GM23248 (cell line): ENCODE results near the gene PPP4R1. TPM values are rescaled to one million over a fixed set of nuclear protein-coding genes. Genes with fewer than 3 reads are reported as not detected.

Experiments used
- DNase-seq: peaks from one replicate; pipeline ENCODE4 v3.0.0-alpha.2; 2015
- H2AFZ ChIP-seq: fragments of 200-600 bp; sonication (generic); 2 replicates; pipeline ENCODE4 v1.6.1; 2016; ENCODE audit warnings: antibody characterized with exemption
- H3F3A ChIP-seq: fragments of 200-600 bp; sonication (generic); 2 replicates; pipeline ENCODE4 v1.6.1; 2016; ENCODE audit warnings: mild to moderate bottlenecking, antibody characterized with exemption, mixed run types; ENCODE audit not compliant: insufficient read depth
- H3K27ac ChIP-seq: fragments of 200-600 bp; sonication (generic); 2 replicates; pipeline ENCODE4 v1.5.1; 2016; ENCODE audit warnings: mild to moderate bottlenecking
- H3K27me3 ChIP-seq: fragments of 200-600 bp; sonication (generic); replicated peaks from 2 replicates; pipeline ENCODE4 v1.6.1; 2016; ENCODE audit warnings: mild to moderate bottlenecking; ENCODE audit not compliant: insufficient read depth
- H3K36me3 ChIP-seq: fragments of 200-600 bp; sonication (generic); 2 replicates; pipeline ENCODE4 v1.6.1; 2016; ENCODE audit warnings: low read depth, mild to moderate bottlenecking
- H3K4me1 ChIP-seq: fragments of 200-600 bp; sonication (generic); 2 replicates; pipeline ENCODE4 v1.6.1; 2016; ENCODE audit warnings: mild to moderate bottlenecking; ENCODE audit not compliant: insufficient read depth
- H3K4me2 ChIP-seq: fragments of 200-600 bp; sonication (generic); one replicate; pipeline ENCODE4 v1.6.1; 2016; ENCODE audit warnings: mild to moderate bottlenecking; ENCODE audit not compliant: unreplicated experiment
- H3K4me3 ChIP-seq: fragments of 200-600 bp; sonication (generic); 2 replicates; pipeline ENCODE4 v1.5.1; 2016; ENCODE audit warnings: mild to moderate bottlenecking
- H3K79me2 ChIP-seq: fragments of 200-600 bp; sonication (generic); 2 replicates; pipeline ENCODE4 v1.6.1; 2016; ENCODE audit warnings: mild to moderate bottlenecking; ENCODE audit not compliant: insufficient read depth
- H3K9ac ChIP-seq: fragments of 200-600 bp; sonication (generic); 2 replicates; pipeline ENCODE4 v1.6.1; 2016; ENCODE audit warnings: mild to moderate bottlenecking
- H3K9me2 ChIP-seq: fragments of 200-600 bp; sonication (generic); 2 replicates; pipeline ENCODE4 v1.6.1; 2016; ENCODE audit warnings: mixed run types, mild to moderate bottlenecking, moderate library complexity; ENCODE audit not compliant: insufficient read depth
- H3K9me3 ChIP-seq: fragments of 200-600 bp; sonication (generic); one replicate; pipeline ENCODE4 v1.6.1; 2017; ENCODE audit warnings: low read depth
- H4K20me1 ChIP-seq: fragments of 200-600 bp; sonication (generic); 2 replicates; pipeline ENCODE4 v1.6.0; 2016; ENCODE audit not compliant: insufficient read depth
- EZH2 ChIP-seq: fragments of 200-600 bp; sonication (generic); IDR thresholded peaks from 2 replicates; pipeline ENCODE4 v1.6.1; 2018; ENCODE audit warnings: antibody characterized with exemption, mild to moderate bottlenecking; ENCODE audit not compliant: insufficient read depth, poor library complexity, severe bottlenecking
- EZH2phosphoT487 ChIP-seq: fragments of 200-600 bp; sonication (generic); IDR thresholded peaks from 2 replicates; pipeline ENCODE4 v1.6.1; 2018; ENCODE audit warnings: antibody characterized with exemption, moderate library complexity, mild to moderate bottlenecking, low read depth; ENCODE audit not compliant: insufficient read depth
- WGBS, 2 experiments: methylation state at CpG; one replicate each; pipeline ENCODE4 v1.1.6; 2015 to 2017; ENCODE audit warnings: low lambda C conversion rate in 2 of 2, low coverage in 1 of 2; ENCODE audit errors: missing lambda C conversion rate in 2 of 2; 5-methylcytosine and 5-hydroxymethylcytosine counted together
- in situ Hi-C: fragments of 300-500 bp; cut with MboI; formaldehyde crosslinking; loops from 2 replicates; pipeline ENCODE4 v1.15.0; 2020
- polyA plus RNA-seq: library from polyadenylated mRNA; unstranded; fragments of >200 nt; fragmentation: Nextera tagmentation; extraction: Ambion mirVana; gene quantifications from 2 replicates; pipeline ENCODE4 v1.2.1, GENCODE V29; 2016
- total RNA-seq: library from RNA; depleted of rRNA; stranded (reverse); fragments of >200 nt; shearing (Covaris generic); gene quantifications from 2 replicates; pipeline ENCODE4 v1.2.3, GENCODE V29; 2014

Gene PPP4R1
- total and polyA plus RNA-seq, 2 experiments from 2014 or later = 33.0 to 97.9 TPM

- no peak for DNase-seq
- H3K27ac ChIP-seq = no peak overlapping the region
- H3K27me3 ChIP-seq = no peaks in the 10 kb centered on the region
Measured at GRCh38 chr18:9571546-9571945, 42.8 kb downstream of the PPP4R1 start.

GRCh38 chr18:9570255-9570654 lies 44.1 kb downstream of the PPP4R1 start:
- H3K4me3 ChIP-seq = no peak overlapping the region
- H3K4me2 ChIP-seq = no peak overlapping the region
- H3K9me3 ChIP-seq = no peaks in the 10 kb centered on the region
- no peaks in the 10 kb centered on the region for H3K9me2 ChIP-seq
- H3K27ac ChIP-seq = no peak overlapping the region
- peaks cover 50% of the 10 kb centered on the region for H3K79me2 ChIP-seq
- no peak overlapping the region for H3K9ac ChIP-seq
- WGBS, 2 experiments = 71 to 76% methylated on average over 3 of the region's 3 CpGs
- DNase-seq = no peak
- in situ Hi-C loops = no loop called here
- H3K27me3 ChIP-seq = no peaks in the 10 kb centered on the region
- peaks cover 11% of the 10 kb centered on the region; the same call in 1 of the 2 replicates for H3F3A ChIP-seq
- peaks cover 60% of the 10 kb centered on the region for H3K36me3 ChIP-seq
- no peak overlapping the region for H2AFZ ChIP-seq
- TF ChIP-seq EZH2 (no peak), EZH2phosphoT487 (no peak)
- H4K20me1 ChIP-seq = no peaks in the 10 kb centered on the region
- H3K4me1 ChIP-seq = no peaks in the 10 kb centered on the region

More at GRCh38 chr18:9571546-9571945, 42.8 kb downstream of the PPP4R1 start:
- Histone ChIP-seq H3K9me2 (no peaks in the 10 kb centered on the region), H3F3A (peaks cover 11% of the 10 kb centered on the region; the same call in 1 of the 2 replicates), H4K20me1 (no peaks in the 10 kb centered on the region), H3K36me3 (peaks cover 70% of the 10 kb centered on the region), H3K4me2 (no peak overlapping the region), H3K4me3 (no peak overlapping the region), H2AFZ (no peak overlapping the region), H3K4me1 (no peaks in the 10 kb centered on the region), H3K9me3 (no peaks in the 10 kb centered on the region), H3K9ac (no peak overlapping the region), H3K79me2 (peaks cover 54% of the 10 kb centered on the region)
- in situ Hi-C loops = no loop called here
- TF ChIP-seq EZH2phosphoT487 (no peak), EZH2 (no peak)
- 90 to 96% methylated on average over 3 of the region's 3 CpGs for WGBS, 2 experiments

GRCh38 chr18:9569178-9569577 lies 45.2 kb downstream of the PPP4R1 start:
- 97 to 99% methylated on average over 8 of the region's 8 CpGs for WGBS, 2 experiments
- no peak for DNase-seq
- H3K4me3 ChIP-seq = no peak overlapping the region
- in situ Hi-C loops = no loop called here
- H3K79me2 ChIP-seq = peaks cover 50% of the 10 kb centered on the region
- H3K9me3 ChIP-seq = no peaks in the 10 kb centered on the region
- no peaks in the 10 kb centered on the region; the same call in 1 of the 2 replicates for H3K4me1 ChIP-seq
- no peak for TF ChIP-seq EZH2
- TF ChIP-seq EZH2phosphoT487 = no peak
- no peak overlapping the region for H2AFZ ChIP-seq
- H3K36me3 ChIP-seq = peaks cover 50% of the 10 kb centered on the region
- peaks cover 11% of the 10 kb centered on the region; the same call in 1 of the 2 replicates for H3F3A ChIP-seq
- H3K9ac ChIP-seq = no peak overlapping the region
- H4K20me1 ChIP-seq = 0 out of 2 replicates have a peak, but pooled peaks cover 2% of the 10 kb centered on the region
- H3K27ac ChIP-seq = no peak overlapping the region
- no peaks in the 10 kb centered on the region for H3K9me2 ChIP-seq
- H3K4me2 ChIP-seq = no peak overlapping the region
- no peaks in the 10 kb centered on the region for H3K27me3 ChIP-seq

DNA sequence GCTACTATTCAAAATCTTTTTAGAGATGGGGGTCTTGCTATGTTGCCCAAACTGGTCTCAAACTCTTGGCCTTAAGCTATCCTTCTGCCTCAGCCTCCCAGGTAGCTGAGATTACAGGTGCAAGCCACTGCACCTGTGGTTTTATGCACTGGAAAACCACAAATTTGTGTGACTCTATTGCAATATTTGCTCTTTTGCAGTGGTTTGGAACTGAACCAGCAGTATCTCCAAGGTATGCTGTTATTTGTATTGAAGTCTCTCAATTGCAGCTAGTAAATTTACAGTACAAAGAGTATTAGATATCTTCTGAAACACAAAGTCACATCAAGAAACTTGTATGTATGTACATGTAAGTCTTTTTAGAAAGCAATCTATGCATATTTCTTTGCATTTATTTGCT lies 46.2 kb downstream of the PPP4R1 start:
- Histone ChIP-seq H3K9me2 (no peaks in the 10 kb centered on the region), H3K27ac (no peak overlapping the region), H3K9ac (no peak overlapping the region), H3K4me3 (no peak overlapping the region), H2AFZ (no peak overlapping the region), H3K36me3 (peaks cover 49% of the 10 kb centered on the region), H4K20me1 (0 out of 2 replicates have a peak, but pooled peaks cover 6% of the 10 kb centered on the region), H3K9me3 (no peaks in the 10 kb centered on the region), H3K4me2 (no peak overlapping the region), H3K27me3 (no peaks in the 10 kb centered on the region), H3K79me2 (peaks cover 53% of the 10 kb centered on the region), H3K4me1 (no peaks in the 10 kb centered on the region; the same call in 1 of the 2 replicates), H3F3A (peaks cover 11% of the 10 kb centered on the region; the same call in 1 of the 2 replicates)
- DNase-seq = no peak
- in situ Hi-C loops = no loop called here
- TF ChIP-seq EZH2phosphoT487 (no peak), EZH2 (no peak)

- no peak overlapping the region for H3K4me3 ChIP-seq
- no peak overlapping the region for H2AFZ ChIP-seq
- peaks cover 11% of the 10 kb centered on the region; the same call in 1 of the 2 replicates for H3F3A ChIP-seq
- in situ Hi-C loops = no loop called here
- H3K4me2 ChIP-seq = no peak overlapping the region
- no peak overlapping the region for H3K9ac ChIP-seq
- no peak for TF ChIP-seq EZH2
- TF ChIP-seq EZH2phosphoT487 = no peak
- 22 to 31% methylated on average over 2 of the region's 2 CpGs for WGBS, 2 experiments
- H3K79me2 ChIP-seq = peaks cover 40% of the 10 kb centered on the region
- DNase-seq = no peak
- no peaks in the 10 kb centered on the region for H3K9me3 ChIP-seq
- H3K27ac ChIP-seq = no peak overlapping the region
- H3K36me3 ChIP-seq = peaks cover 45% of the 10 kb centered on the region
- no peaks in the 10 kb centered on the region for H3K9me2 ChIP-seq
- no peaks in the 10 kb centered on the region for H3K27me3 ChIP-seq
- no peaks in the 10 kb centered on the region; the same call in 1 of the 2 replicates for H3K4me1 ChIP-seq
- H4K20me1 ChIP-seq = 0 out of 2 replicates have a peak, but pooled peaks cover 6% of the 10 kb centered on the region
Measured at GRCh38 chr18:9565407-9565806, 49.0 kb downstream of the PPP4R1 start.
